Mucosa of descending colon (tissue), 3 donors: ENCODE results near the gene SDS. TPM values are rescaled to one million over a fixed set of nuclear protein-coding genes. Genes with fewer than 3 reads are reported as not detected.
A peak's percentile ranks its signal among the peaks of the same experiment; 100 is the strongest.

ENCODE experiments used
- ATAC-seq: fragments of 200-7000 bp; cut with Tn5 transposase; one replicate; pipeline ENCODE4 v1.9.1; 2020; ENCODE audit warnings: mild to moderate bottlenecking, moderate library complexity
- DNase-seq, 3 donors: peaks; one replicate each; pipeline ENCODE4 v3.0.0-alpha.2; 2020
- H3K36me3 ChIP-seq: fragments of 200-600 bp; one replicate; pipeline ENCODE4 v1.8.0; 2021; ENCODE audit warnings: low read depth, mild to moderate bottlenecking
- H3K4me1 ChIP-seq: fragments of 200-600 bp; one replicate; pipeline ENCODE4 v1.8.0; 2021; ENCODE audit warnings: low read depth, mild to moderate bottlenecking
- H3K4me3 ChIP-seq: fragments of 200-600 bp; one replicate; pipeline ENCODE4 v1.8.0; 2021; ENCODE audit warnings: mild to moderate bottlenecking
- H3K9me3 ChIP-seq: fragments of 200-600 bp; one replicate; pipeline ENCODE4 v1.8.0; 2021; ENCODE audit warnings: mild to moderate bottlenecking
- CTCF ChIP-seq: fragments of 200-600 bp; IDR thresholded peaks from one replicate; pipeline ENCODE4 v1.8.0; 2022; ENCODE audit warnings: antibody characterized with exemption, mild to moderate bottlenecking
- intact Hi-C, 2 donors: fragments of 100-400 bp; cut with DNase I in 1 of 2; cut with micrococcal nuclease in 1 of 2; formaldehyde crosslinking; loops; one replicate each; pipeline versions ENCODE4 v1.11.0 to v1.11.1; 2022; cut with DNase I, micrococcal nuclease
- total RNA-seq, 3 donors: library from RNA; stranded (reverse); fragmentation: NEBNext Ultra II Directional in 2 of 3; extraction: Animal tissue kit (Norgen Biotek cat#: 25700) in 2 of 3; gene quantifications; one replicate each; pipeline versions ENCODE4 v1.2.1 to v1.2.4, GENCODE V29; 2021 to 2023
- donor health status: DM: no; HTN: no; CAD: no; lungs with moderate emphysema.
- donor health status: DM: no; HTN: no; CAD: no.
- donor health status: DM: no; HTN: yes; CAD: no.

SDS gene
- total RNA-seq, 3 donors from 2014 or later = 0.44 to 3.9 (median 3.2) TPM

GRCh38 chr12:113439606-113440030 is 35.9 kb upstream of the SDS start:
- no peaks in the 10 kb centered on the region for H3K36me3 ChIP-seq
- no peaks in the 10 kb centered on the region for H3K9me3 ChIP-seq
- DNase-seq (peak in 1 of 3 donors; percentile 48), ATAC-seq (peak; percentile 39)
- intact Hi-C loops = no loop called here
- H3K4me3 ChIP-seq = no peak overlapping the region
- H3K4me1 ChIP-seq = no peaks in the 10 kb centered on the region
- peak; percentile 10 for TF ChIP-seq CTCF

DNA sequence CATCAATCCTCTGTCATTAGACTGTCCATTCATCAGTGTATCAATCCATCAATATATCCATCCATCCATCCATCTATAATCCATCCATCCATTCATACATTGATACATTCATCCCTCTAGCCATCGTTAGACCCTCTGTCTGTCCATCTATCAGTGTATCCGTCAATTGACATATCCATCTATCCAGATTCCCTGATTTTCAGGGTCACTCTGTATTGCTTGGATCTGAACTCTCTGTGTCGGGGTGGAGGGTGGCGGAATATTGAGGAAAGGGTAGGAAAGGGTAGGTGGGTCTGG is 35.6 kb upstream of the SDS start:
- no peaks in the 10 kb centered on the region for H3K4me1 ChIP-seq
- ATAC-seq (no peak), DNase-seq (no peak)
- H3K9me3 ChIP-seq = no peaks in the 10 kb centered on the region
- H3K4me3 ChIP-seq = no peak overlapping the region
- TF ChIP-seq CTCF = no peak
- intact Hi-C loops = no loop called here
- H3K36me3 ChIP-seq = no peaks in the 10 kb centered on the region

- no peaks in the 10 kb centered on the region for H3K4me1 ChIP-seq
- no peaks in the 10 kb centered on the region for H3K9me3 ChIP-seq
- H3K36me3 ChIP-seq = no peaks in the 10 kb centered on the region
- no peak overlapping the region for H3K4me3 ChIP-seq
- ATAC-seq = no peak
- no peak for TF ChIP-seq CTCF
- intact Hi-C loops = no loop called here
- DNase-seq = no peak
Measured at GRCh38 chr12:113438523-113439300, 35.0 kb upstream of the SDS start.

DNA sequence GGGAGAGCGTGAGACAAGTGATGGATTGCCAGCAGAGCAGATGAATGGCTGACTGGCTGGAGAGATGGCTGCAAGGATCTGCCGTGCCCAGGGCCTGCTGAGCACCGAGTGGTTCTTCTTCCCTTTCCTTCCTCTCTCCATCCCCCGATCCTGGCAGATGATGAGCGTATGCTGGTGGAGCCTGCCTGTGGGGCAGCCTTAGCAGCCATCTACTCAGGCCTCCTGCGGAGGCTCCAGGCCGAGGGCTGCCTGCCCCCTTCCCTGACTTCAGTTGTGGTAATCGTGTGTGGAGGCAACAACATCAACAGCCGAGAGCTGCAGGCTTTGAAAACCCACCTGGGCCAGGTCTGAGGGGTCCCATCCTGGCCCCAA is 34.0 kb upstream of the SDS start:
- no peaks in the 10 kb centered on the region for H3K36me3 ChIP-seq
- intact Hi-C loops = no loop called here
- TF ChIP-seq CTCF = no peak

GRCh38 chr12:113436993-113437728 is 33.5 kb upstream of the SDS start:
- Histone ChIP-seq H3K36me3 (no peaks in the 10 kb centered on the region), H3K4me3 (no peak overlapping the region), H3K9me3 (no peaks in the 10 kb centered on the region), H3K4me1 (no peaks in the 10 kb centered on the region)
- no peak for TF ChIP-seq CTCF
- ATAC-seq (no peak), DNase-seq (no peak)
- intact Hi-C loops = no loop called here

More for the DNA sequence above, 34.0 kb upstream of the SDS start:
- Histone ChIP-seq H3K4me1 (no peaks in the 10 kb centered on the region), H3K9me3 (no peaks in the 10 kb centered on the region), H3K4me3 (no peak overlapping the region)
- no peak for DNase-seq
- no peak for ATAC-seq
